ENCODE results near the gene SLC2A5. TPM values are rescaled to one million over a fixed set of nuclear protein-coding genes. Genes with fewer than 3 reads are reported as not detected.
"Not testable (repeated sequence)": the region's sequence is repeated elsewhere in the genome, so short reads cannot be mapped to it uniquely, and the experiment has no call there.

Gene SLC2A5
- total RNA-seq, 2 donors from 2014 or later: 8.1 to 10.4 TPM

DNA sequence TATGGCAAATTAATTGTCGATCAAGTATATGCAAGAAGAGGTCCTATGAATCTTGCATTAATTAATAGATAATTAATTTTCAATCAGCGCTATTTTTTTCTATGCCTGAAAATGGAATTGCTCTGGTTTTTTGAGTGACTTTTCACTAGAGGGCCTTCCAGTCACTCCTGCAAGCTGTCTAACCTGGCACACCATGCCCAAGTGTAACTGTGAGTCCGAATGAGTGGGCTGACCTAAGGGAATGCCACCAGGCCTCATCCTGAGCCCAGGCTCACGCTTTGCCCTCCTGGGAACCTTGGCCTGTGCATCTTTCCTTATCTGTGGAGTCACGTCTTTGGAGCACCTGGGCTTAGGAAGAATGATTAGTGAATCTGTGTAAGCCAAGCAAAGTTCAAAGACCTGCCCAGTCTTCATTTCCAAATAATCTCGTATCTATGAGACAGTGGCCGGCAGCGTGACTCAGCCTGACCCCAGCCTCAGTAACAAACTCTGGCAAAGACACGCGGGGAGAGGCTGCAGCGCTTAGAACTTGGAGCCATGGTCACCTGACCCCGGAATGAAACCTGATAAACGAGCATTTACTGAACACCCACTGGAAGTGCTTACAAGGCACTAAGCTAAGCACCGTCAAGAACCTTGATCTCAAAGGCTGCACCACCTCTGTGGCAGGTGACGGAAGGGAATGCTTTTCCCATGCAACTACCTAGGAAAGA is 47.3 kb downstream of the SLC2A5 start:
- intact Hi-C loops (cut with DNase I, micrococcal nuclease); DNase-seq; ATAC-seq: not testable (repeated sequence)

DNA sequence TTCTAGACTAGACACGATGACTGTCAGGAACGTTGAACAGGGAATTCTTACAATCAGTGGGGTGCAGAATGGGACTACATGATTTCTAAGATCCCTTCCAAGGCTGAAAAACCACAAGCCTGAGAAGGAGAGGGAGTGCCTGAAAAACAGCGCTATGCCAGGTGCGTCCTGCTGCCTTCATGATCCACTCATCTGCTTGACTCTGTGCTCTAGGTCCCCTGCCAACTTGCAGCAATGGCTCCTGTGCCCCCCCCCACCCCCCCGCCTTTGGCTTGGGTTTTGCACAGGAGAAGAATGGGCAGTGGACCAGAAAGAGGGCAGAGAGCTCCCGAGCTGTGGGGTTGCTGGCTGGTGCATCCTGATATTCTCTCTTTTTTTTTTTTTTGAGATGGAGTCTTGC is 49.1 kb downstream of the SLC2A5 start:
- intact Hi-C loops (cut with DNase I, micrococcal nuclease): no loop called here
- no peak for DNase-seq

DNA sequence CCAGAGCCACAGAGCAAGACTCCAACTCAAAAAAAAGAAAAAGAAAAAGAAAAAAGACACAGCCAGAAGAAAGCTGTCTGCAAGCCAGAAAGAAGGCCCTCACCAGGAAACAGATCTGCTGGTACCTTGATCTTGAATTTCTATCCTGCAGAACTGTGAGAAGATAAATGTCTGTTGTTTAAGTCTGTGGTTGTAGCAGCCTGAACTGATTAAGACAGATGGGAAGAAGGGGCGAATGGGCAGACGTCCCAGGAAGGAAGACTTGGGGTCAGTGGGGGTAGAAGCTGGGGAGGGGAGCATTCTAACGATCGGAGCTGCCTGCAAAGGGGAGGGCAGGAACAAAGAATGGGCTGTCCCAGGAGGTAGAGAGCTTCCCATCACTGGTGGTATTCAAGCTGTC is 49.5 kb downstream of the SLC2A5 start:
- intact Hi-C loops (cut with DNase I, micrococcal nuclease): no loop called here
- ATAC-seq: no peak
- no peak for DNase-seq

More for the DNA sequence above, 49.1 kb downstream of the SLC2A5 start:
- ATAC-seq: no peak

DNA sequence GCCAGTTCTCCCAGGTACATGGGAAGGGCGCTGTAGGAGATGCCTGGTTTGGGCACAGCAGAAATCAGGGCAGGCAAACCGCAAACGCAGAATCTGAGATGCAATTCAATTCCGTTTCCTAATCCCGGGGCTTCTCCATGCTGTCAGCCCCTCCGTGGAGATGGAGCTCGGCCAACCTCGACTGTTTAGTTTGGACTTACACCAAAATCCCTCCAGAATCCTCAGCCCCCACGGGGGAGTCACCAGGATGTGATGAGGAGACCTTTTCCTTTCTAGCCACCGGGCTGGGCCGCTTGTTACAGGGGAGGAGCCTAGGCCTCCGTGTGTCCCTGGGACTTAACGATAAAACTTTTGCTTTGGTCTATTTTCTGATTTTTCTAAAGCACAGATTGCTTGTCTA is 51.1 kb downstream of the SLC2A5 start:
- no peak for DNase-seq
- no peak for ATAC-seq
- intact Hi-C loops (cut with DNase I, micrococcal nuclease): no loop called here

DNA sequence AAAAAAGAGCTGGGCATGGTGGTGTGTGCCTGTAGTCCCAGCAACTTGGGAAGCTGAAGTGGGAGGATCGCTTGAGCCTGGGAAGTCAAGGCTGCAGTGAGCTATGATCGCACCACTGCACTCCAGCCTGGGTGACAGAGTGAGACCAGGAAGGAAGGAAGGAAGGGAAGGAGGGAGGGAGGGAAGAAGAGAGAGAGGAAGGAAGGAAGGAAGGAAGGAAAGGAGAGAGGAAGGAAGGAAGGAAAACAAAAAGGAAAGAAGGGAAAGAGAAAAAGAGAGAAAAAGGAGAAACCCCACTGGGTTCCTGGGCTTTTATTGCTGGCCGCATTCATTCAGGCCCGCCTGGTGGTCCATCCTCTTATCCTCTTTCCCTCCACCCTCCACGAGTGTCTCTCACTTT is 53.0 kb downstream of the SLC2A5 start:
- DNase-seq (no peak), ATAC-seq (no peak)
- intact Hi-C loops (cut with DNase I, micrococcal nuclease): no loop called here

DNA sequence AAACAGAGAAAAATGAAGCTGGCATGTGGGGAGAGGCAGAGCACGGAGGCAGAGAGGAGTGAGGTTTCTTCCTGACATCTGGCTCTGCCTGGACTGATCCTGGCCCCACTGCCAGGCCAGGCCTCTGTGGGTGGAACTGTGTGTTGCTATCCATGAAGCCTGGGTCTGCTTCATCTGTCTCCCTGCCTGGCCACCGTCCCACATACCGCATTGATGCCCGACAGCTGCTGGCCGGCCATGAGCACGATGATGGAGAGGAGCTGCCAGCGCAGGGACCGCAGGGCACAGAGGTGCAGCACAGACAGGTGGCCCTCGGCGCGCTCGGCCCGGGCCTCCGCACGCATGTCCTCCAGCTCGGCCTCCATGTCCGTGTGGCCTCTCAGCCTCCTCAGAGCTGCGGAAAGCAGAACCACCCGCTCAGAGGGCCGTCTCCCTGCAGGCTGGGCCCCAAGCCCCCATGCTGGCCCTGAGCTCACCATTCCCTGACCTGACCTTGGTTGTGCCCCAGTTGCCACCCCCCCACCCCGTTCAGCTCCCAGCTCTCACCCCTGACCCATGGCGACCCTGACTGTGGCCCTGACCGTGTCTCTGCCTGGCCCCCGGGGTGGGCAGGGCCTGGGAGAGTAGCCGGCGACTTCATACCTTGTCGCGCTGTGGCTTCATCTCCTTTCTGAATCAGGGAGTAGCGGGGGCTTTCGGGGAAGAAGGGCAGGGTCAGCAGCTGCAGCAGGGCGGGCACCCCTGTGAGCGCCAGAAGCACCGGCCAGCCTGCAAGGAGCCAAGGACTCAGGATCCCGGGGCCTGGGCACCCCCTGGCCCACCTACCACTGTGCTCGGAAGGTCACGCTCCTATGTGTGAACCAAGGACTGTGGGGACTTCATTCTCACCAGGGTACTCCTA is 54.7 kb downstream of the SLC2A5 start:
- ATAC-seq: no peak
- intact Hi-C loops (cut with DNase I, micrococcal nuclease): no loop called here
- DNase-seq: no peak

DNA sequence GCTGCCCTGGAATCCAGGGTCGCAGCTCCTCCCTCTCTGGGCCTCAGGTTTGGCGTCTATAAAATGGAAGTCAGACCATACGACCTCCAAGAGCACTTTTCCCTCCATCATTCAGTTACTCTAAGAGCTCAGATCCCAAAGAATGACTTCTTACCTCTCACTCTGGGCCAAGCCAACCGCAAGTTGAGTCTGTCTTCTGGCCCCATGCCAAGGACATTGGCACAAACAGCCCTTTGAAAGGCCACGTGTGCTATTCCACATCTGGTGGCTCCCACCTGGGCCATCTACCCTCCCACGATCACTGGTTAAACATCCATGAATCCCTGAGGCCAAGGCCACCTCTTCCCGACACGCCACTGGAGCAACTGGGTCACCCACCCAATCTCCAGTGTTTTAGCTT is 55.6 kb downstream of the SLC2A5 start:
- ATAC-seq (no peak), DNase-seq (no peak)
- intact Hi-C loops (cut with DNase I, micrococcal nuclease): no loop called here

DNA sequence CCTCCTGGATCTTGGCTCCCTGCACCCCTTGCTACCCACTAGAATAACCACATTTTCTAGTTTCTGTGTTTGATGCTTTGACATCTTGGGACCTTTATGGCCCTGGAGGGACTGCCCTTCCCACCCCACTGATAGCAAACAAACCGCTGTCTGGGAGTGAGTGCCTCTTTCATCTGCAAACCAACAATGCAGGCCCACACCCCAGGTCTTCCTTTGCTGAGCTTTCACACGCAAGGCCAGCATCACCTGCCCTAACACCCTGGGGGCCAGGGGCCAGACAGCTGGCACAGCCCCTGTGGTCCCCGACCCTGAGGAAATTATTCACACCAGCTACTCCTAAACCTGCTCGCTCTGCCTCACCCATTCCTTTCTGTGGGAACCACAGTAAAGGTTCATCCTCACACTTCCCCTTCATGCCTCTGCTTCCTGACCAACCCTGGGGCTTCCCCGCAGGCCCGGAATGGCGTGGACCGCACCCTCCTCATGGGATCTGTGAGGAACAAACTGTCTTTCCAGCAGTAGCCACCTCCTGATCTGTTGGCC is 58.6 kb downstream of the SLC2A5 start:
- ATAC-seq (peak; percentile 83), DNase-seq (peak; percentile 40 to 67)
- intact Hi-C loops (cut with DNase I, micrococcal nuclease): no loop called here

DNA sequence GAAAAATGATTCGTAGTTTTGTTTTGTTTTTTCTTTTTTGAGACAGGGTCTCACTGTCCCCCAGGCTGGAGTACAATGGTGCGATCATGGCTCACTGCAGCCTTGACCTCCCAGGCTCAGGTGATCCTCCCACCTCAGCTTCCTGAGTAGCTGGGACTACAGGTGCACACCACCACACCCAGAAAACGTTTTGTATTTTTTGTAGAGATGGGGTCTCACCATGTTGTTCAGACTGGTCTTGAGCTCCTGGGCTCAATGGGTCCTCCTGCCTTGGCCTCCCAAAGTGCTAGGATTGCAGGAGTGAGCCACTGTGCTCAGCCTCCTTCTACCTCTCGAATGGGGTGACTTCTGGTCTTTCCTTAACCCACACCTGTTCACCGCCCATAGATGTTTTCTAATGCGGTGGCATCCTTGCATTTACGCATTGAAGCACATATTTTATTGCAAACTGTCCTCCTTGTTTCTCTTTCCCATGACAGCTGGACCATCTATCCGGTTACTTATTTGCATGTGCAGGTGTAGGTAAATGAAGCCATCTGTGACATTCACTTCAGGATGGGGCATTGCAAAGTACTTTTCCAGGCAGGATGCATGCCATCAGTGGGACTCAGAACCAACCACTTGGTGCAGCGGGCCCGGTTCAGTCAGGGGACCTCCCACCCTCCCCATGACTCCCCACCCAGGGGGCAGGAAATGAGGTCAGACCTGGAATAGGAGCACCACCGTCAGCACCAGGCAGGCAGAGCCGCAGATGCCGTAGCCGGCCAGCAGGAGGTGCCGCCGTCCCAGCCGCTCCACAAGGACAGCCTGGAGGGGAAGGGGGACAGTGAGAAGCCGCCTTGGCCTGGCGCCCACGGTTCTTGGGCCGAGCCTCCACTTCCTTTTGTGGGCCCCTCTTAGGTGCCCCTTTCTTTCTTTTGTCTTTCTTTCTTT is 59.7 kb downstream of the SLC2A5 start:
- ATAC-seq (peak; percentile 44), DNase-seq (peak in 1 of 2 donors; percentile 53)
- intact Hi-C loops (cut with DNase I, micrococcal nuclease): no loop called here

DNA sequence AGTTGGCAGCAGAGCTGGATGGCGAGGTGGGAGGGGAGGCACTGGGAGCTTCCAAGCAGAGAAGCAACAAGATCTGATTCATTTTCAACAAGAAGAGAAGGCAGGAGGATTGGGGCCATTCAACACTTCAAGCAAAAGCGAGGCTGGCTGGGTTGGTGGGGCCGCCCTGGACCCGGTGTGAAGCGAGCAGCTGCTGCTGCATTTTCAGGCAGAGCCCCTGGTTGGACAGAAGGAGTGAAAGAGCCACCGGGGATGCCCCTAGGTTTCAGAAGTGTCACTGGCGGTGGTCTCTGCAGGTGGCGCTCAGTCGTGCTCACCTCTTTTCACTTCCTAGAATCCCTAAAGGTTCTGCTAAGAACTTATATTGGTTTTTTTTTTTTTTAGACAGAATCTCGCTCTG is 61.2 kb downstream of the SLC2A5 start:
- ATAC-seq (no peak), DNase-seq (no peak)
- intact Hi-C loops (cut with DNase I, micrococcal nuclease): no loop called here

DNA sequence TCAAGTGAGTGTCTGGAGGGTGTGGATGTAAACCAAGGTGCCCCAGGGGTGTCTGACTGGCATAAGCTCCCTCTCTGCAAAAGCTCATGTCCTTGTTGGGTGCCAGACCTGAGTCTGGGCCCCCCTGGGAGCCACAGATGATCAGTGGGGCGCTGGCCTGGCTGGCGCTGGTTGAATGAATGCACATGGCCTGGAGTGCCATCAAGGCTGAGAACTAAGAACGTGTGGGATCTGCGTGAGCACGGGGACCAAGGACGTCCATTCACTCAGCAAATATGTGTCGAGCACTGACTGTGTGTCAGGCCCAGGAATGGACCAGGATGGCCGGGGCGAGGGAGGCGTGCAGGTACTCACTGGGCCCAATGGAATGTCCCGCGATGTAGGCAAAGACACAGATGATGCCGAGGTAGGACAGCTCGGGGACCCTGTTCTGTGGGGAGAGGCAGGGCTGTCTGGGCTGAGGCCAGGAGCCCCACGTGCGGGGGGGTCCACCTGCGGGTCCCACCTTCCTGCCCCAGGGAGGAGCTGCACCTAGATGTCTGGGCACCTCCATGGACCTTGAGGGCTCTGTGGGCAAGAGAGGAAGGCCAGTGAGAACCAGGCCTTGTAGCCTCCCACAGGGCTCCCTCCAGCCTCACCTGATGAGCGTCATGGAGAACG is 62.3 kb downstream of the SLC2A5 start:
- intact Hi-C loops (cut with DNase I, micrococcal nuclease): no loop called here
- DNase-seq: no peak
- no peak for ATAC-seq

DNA sequence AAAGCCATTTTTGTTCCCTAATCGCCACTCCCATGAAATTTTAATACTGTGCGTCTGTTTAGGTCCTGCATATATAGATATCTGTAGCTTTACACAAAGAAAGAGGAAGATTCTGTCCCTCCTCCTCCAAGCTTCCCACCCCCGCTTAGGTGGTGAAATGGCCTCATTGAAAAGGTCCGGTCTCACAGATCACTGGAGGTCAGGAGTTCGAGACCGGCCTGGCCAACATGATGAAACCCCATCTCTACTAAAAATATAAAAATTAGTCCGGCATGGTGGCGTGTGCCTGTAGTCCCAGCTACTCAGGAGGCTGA is 64.1 kb downstream of the SLC2A5 start:
- intact Hi-C loops (cut with DNase I, micrococcal nuclease): no loop called here
- DNase-seq: no peak

DNA sequence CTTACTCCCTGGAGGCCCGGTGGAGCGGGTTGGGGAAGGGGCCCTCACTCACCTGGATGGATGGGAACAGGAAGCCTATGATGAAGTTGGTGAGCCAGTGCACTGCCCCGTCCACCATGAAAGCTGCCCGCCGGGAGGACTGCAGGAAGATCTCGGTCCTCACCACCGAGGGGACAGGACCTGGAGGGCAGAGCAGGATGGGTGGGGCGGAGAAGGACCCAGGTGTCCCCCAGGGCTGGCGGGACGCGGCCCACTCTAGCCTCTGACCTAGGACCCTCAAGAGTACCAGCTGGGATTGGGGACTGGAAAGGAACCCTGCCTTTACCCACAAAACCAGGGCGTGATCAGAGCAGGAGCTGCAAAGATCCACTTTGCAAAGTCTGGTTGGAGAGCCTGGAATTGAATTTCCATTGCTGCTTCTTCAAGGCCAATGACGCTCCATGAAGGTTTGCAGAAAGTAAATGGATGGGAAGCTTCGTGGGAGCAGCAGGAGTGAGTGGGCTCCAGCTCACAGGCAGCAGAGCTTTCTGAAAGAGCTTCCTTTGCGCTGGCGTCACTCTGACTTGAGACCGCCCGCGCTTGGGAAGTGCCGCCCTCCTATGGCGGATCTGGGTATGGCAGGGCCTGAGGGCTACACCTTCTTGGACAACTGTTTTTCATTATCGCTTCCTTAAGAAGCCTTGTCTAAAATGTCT is 64.6 kb downstream of the SLC2A5 start:
- ATAC-seq (peak; percentile 71), DNase-seq (peak; percentile 70 to 87)
- intact Hi-C loops (cut with DNase I, micrococcal nuclease): no loop called here

More for the DNA sequence above, 64.1 kb downstream of the SLC2A5 start:
- ATAC-seq: no peak

DNA sequence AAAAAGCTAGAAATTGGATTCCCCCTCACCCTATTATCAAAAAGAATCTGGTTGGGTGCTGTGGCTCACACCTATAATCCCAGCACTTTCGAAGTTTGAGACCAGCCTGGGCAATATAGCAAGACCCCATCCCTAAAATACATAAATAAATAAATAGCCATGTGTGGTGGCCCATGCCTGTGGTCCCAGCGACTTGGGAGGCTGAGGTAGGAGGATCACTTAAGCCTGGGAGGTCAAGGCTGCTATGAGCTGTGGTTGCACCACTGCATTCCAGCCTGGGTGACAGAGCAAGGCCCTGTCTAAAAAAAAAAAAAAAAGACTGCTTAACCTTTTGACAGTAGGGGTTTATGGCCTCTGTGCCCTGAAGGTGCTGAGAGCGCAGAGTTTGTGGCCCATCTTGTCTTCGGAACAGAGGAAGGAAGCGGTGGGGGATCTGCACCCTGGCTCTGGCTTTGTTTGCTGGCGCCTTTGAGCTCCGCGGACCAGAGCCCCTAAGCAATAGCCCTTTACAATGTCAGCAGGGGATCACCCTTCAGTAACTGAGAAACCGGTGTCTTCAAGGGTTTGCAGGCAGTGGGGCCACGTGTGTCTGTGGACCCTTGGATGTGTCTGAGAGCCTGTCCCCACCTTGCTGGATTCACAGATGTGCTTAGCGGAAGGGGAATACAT is 65.3 kb downstream of the SLC2A5 start:
- intact Hi-C loops (cut with DNase I, micrococcal nuclease): no loop called here
- ATAC-seq: no peak

DNA sequence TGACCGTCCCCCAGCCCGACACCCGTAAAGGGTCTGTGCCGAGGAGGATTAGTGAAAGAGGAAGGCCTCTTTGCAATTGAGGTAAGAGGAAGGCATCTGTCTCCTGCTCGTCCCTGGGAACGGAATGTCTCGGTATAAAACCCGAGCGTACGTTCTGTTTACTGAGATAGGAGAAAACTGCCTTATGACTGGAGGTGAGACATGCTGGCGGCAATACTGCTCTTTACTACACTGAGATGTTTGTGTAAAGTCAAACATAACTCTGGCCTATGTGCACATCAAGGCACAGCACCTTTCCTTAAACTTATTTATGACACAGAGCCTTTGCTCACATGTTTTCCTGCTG is 67.2 kb downstream of the SLC2A5 start:
- intact Hi-C loops (cut with DNase I, micrococcal nuclease); ATAC-seq: not testable (repeated sequence)
- DNase-seq: peak in 1 of 2 donors; percentile 53

More for the DNA sequence above, 65.3 kb downstream of the SLC2A5 start:
- DNase-seq: no peak

DNA sequence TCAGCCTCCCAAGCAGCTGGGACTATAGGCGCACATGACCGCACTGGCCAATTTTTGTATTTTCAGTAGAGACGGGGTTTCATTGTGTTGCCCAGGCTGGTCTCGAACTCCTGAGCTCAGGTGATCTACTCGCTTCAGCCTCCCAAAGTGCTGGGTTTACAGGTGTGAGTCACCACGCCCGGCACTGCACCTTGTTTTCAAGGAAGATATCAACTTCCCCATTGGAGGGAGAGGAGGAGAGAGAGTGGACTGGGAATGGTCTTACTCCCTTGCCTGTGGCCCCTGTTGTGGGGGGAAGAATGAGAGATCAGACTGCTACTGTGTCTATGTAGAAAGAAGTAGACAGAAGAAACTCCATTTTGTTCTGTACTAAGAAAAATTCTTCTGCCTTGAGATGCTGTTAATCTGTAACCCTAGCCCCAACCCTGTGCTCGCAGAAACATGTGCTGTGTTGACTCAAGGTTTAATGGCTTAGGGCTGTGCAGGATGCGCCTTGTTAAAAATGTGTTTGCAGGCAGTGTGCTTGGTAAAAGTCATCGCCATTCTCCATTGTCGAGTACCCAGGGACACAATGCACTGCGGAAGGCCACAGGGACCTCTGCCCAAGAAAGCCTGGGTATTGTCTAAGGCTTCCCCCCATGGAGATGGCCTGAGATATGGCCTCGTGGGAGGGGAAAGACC is 67.8 kb downstream of the SLC2A5 start:
- intact Hi-C loops (cut with DNase I, micrococcal nuclease): not testable (repeated sequence)
- DNase-seq (peak; percentile 48 to 69), ATAC-seq (peak; percentile 85)

Measured in left colon (tissue), 2 donors.